ENCODE data around the gene USP49. TPM values are rescaled to one million over a fixed set of nuclear protein-coding genes. Genes with fewer than 3 reads are reported as not detected.
A peak's percentile ranks its signal among the peaks of the same experiment; 100 is the strongest.

The USP49 gene
- total RNA-seq, 2 experiments from 2014 or later: 8.3 to 8.4 TPM

DNA sequence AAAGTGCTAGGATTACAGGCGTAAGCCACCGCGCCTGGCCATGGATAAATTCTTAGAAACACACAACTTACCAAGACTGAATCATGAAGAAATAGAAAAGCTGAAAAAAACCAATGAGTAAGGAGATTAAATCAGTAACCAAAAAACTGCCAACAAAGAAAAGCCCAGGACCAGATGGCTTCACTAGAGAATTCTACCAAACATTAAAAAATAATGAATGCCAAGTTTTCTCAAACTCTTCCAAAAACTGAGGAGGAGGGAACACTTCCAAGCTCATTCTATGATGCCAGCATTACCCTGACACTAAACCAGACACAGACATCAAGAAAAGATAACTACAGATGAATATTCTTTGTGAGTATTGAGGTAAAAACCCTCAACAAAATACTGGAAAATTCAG is 44.3 kb downstream of the USP49 start:
- Mint-ChIP-seq H3K4me3 (no peak overlapping the region), H3K9me3 (no peaks in the 10 kb centered on the region), H3K36me3 (ENCODE audit: low read depth) (peaks cover 4% of the 10 kb centered on the region), H3K27ac (no peak overlapping the region), H3K27me3 (ENCODE audit: low read depth) (no peaks in the 10 kb centered on the region), H3K4me1 (ENCODE audit: low read depth) (peaks cover 5% of the 10 kb centered on the region)
- CTCF ChIA-PET: no interaction called here
- DNase-seq: no peak
- intact Hi-C loops (cut with micrococcal nuclease): no loop called here

DNA sequence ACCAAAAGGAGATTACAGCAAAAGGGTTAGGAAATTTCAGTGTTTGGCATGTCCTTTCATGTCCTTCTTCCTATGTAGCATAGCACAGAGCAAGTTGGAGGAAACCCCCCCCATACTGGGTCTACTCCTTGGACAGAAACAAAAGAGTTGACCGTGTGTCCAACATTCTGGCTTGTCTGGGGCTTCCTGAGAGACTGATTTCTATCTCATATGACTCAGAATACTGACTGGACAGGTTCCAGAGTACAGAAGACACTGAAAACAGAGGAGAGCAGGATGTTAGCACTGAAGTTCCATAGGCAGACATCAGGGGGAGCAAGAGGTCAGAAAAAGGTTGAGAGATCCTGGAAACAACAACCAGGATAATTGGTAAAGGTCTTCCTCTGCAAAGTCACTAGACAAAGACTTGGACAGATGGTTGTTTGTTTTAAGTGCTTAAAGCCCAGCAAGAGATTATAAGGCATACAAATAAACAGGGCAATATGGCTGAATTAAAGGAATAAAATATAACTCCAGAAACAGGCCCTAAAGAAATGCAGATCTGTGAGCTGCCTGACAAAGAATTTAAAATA is 48.4 kb downstream of the USP49 start:
- H3K36me3 Mint-ChIP-seq (ENCODE audit: low read depth): peaks cover 4% of the 10 kb centered on the region
- intact Hi-C loops (cut with micrococcal nuclease): loop anchor here (1.0 to 2.0 kb wide), 7 partner anchors 48 to 320 kb away; partner anchors contain the start of genes BYSL, MED20, PRICKLE4 and USP49

DNA sequence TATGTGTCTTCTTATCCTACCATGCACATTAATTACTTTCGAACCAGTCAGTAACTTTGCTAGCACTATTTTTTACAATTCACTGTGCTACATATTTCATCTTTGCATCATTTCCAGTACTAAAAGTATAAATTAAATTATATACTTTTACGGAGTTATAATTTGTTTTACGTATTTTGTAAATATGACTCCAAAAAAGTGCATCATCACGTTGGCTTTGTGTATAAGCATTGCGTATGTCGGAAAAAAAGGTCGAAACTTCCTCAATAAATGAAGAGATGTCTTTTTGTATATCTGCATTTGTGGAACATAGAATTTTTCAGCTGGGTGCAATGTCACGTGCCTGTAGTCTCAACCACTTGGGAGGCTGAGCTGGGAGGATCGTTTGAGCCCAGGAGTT is 52.0 kb downstream of the USP49 start:
- intact Hi-C loops (cut with micrococcal nuclease): no loop called here
- H3K27ac Mint-ChIP-seq: no peak overlapping the region
- DNase-seq: no peak
- no peaks in the 10 kb centered on the region for H3K9me3 Mint-ChIP-seq
- CTCF ChIA-PET: no interaction called here
- H3K4me1 Mint-ChIP-seq (ENCODE audit: low read depth): peaks cover 5% of the 10 kb centered on the region
- H3K27me3 Mint-ChIP-seq (ENCODE audit: low read depth): no peaks in the 10 kb centered on the region
- H3K4me3 Mint-ChIP-seq: no peak overlapping the region
- H3K36me3 Mint-ChIP-seq (ENCODE audit: low read depth): peaks cover 2% of the 10 kb centered on the region

More for the DNA sequence above, 48.4 kb downstream of the USP49 start:
- CTCF ChIA-PET: interaction anchor here (0.6 to 5.6 kb wide), 22 partner anchors 10 to 320 kb away, joined by 3 to 75 read pairs (median 4); partner anchors contain the start of genes BYSL, MED20 and TOMM6
- Mint-ChIP-seq H3K27me3 (ENCODE audit: low read depth) (no peaks in the 10 kb centered on the region), H3K4me1 (ENCODE audit: low read depth) (peaks cover 5% of the 10 kb centered on the region), H3K9me3 (no peaks in the 10 kb centered on the region), H3K4me3 (no peak overlapping the region), H3K27ac (no peak overlapping the region)
- DNase-seq: peak; percentile 81

DNA sequence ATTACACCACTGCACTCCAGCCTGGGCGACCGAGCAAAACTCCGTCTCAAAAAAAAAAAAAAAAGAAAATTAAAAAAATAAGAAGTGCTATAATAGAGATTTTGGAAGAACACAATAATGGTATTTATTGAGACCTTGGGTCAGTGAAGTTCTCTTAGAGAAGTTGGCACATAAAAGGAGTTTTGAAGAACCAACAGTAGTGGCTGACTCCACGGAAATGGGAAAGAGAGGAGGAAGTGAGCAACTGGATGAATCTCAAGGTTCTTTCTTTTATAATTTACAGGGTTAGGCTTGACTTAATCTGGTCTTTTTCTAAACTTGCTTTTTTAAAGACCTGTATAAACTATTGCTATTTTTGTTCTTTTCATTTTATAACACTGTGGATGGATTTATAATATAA is 54.8 kb downstream of the USP49 start:
- H3K4me3 Mint-ChIP-seq: no peak overlapping the region
- CTCF ChIA-PET: interaction anchor here (1.0 kb wide), 1 partner anchor 8 kb away, joined by 3 read pairs; no protein-coding TSS in a partner anchor
- intact Hi-C loops (cut with micrococcal nuclease): no loop called here
- peaks cover 3% of the 10 kb centered on the region for H3K4me1 Mint-ChIP-seq (ENCODE audit: low read depth)
- H3K27me3 Mint-ChIP-seq (ENCODE audit: low read depth): no peaks in the 10 kb centered on the region
- no peak overlapping the region for H3K27ac Mint-ChIP-seq
- no peak for DNase-seq
- H3K36me3 Mint-ChIP-seq (ENCODE audit: low read depth): no peaks in the 10 kb centered on the region
- H3K9me3 Mint-ChIP-seq: no peaks in the 10 kb centered on the region

DNA sequence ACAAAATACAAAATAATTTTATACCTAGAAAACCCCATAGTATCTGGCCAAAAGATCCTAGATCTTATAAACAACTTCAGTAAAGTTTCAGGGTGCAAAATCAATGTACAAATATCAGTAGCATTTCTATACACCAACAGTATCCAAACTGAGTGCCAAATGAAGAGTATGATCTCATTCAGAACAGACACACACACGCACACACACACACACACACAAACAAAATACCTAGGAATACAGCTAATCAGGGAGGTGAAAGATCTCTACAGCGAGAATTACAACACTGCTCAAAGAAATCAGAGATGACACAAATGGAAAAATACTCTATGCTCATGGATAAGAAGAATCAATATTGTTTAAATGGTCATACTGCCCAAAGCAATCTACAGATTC is 58.5 kb downstream of the USP49 start:
- no peaks in the 10 kb centered on the region for H3K36me3 Mint-ChIP-seq (ENCODE audit: low read depth)
- CTCF ChIA-PET: no interaction called here

DNA sequence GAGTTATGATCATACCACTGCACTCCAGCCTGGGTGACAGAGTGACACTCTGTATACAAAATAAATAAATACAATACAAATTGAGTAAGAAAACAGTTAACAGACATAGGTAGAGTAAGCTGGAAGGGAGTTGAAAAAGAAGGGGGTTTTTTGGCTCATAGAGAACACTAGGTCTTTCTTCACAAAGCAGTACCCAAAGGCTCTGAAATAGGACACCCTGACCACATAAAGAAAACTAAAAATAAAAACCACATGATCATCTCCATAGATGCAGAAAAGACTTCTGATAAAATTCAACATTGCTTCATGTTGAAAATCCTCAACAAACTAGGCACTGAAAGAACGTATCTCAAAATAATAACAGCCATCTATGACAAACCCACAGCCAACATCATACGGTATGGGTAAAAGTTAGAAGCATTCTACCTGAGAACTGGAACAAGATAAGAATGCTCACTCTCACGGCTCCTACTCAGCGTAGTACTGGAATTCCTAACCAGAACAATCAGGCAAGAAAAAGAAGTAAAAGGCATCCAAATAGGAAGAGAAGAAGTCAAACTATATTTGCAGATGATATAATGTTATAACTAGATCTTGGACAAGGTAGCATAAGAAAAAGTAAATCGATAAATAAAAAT is 59.0 kb downstream of the USP49 start:
- H3K9me3 Mint-ChIP-seq: no peaks in the 10 kb centered on the region
- DNase-seq: no peak
- peaks cover 3% of the 10 kb centered on the region for H3K4me1 Mint-ChIP-seq (ENCODE audit: low read depth)
- H3K27me3 Mint-ChIP-seq (ENCODE audit: low read depth): no peaks in the 10 kb centered on the region
- intact Hi-C loops (cut with micrococcal nuclease): no loop called here
- CTCF ChIA-PET: interaction anchor here (0.6 kb wide), 3 partner anchors 36 to 194 kb away, joined by 3 to 4 read pairs (median 3); no protein-coding TSS in a partner anchor
- no peak overlapping the region for H3K27ac Mint-ChIP-seq
- H3K4me3 Mint-ChIP-seq: no peak overlapping the region
- no peaks in the 10 kb centered on the region for H3K36me3 Mint-ChIP-seq (ENCODE audit: low read depth)

More for the DNA sequence above, 58.5 kb downstream of the USP49 start:
- Mint-ChIP-seq H3K27me3 (ENCODE audit: low read depth) (no peaks in the 10 kb centered on the region), H3K27ac (no peak overlapping the region), H3K9me3 (no peaks in the 10 kb centered on the region), H3K4me3 (no peak overlapping the region), H3K4me1 (ENCODE audit: low read depth) (peaks cover 3% of the 10 kb centered on the region)
- intact Hi-C loops (cut with micrococcal nuclease): no loop called here
- no peak for DNase-seq

DNA sequence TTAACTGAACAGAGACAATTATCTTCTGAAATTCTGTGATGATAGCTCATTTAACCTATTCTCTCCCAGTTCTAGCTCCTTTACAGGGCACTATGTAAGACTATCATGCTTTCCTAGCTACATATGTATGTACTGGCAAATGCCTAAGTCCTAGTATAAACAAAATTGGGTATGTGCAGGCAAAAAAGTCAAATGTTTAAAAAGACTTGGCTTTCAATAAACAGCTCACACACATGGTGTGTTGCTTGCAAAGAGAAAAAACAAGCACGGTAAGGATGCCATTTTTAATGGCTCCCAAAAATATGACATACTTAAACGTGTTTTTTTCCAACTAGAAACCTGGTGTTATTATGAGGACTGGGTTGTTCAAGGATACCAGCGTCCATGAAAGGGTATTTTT is 62.9 kb downstream of the USP49 start:
- no peak for DNase-seq
- CTCF ChIA-PET: interaction anchor here (0.9 kb wide), 1 partner anchor 9 kb away, joined by 3 read pairs; no protein-coding TSS in a partner anchor
- H3K27me3 Mint-ChIP-seq (ENCODE audit: low read depth): no peaks in the 10 kb centered on the region
- H3K4me1 Mint-ChIP-seq (ENCODE audit: low read depth): peaks cover 3% of the 10 kb centered on the region
- H3K27ac Mint-ChIP-seq: no peak overlapping the region
- H3K9me3 Mint-ChIP-seq: no peaks in the 10 kb centered on the region
- no peaks in the 10 kb centered on the region for H3K36me3 Mint-ChIP-seq (ENCODE audit: low read depth)
- H3K4me3 Mint-ChIP-seq: no peak overlapping the region
- intact Hi-C loops (cut with micrococcal nuclease): no loop called here

DNA sequence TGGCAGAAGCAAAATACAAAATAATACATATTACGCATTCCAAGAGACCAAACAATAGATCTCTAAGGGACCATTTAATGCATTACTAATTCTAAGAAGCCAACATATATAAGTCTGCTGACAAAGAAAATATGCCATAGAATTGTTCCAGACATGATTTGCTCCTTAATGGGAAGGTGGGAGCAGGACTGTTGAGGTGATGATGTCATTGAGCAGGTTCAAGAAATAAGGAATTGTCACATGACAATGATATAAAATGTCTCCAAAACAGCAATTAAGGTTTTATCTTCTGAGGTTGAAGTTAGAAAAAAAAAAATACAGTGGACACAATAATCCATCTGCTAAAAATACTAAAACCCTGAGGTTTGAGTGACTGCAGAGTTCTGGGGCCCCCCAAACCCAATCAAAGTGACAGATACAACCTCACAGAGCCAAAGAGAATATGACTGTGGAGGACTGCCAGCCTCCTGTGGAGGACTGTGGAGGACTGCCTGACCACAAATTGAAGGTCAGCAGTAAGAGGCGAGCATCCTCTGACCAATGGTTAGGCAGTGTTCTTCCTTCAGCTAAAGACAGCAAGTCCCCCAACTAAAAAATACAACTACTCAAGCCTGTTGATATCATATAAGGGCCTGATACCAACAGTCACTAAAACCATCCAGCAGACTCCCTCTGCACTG is 68.7 kb downstream of the USP49 start:
- Mint-ChIP-seq H3K9me3 (no peaks in the 10 kb centered on the region), H3K4me3 (no peak overlapping the region), H3K27ac (no peak overlapping the region), H3K4me1 (ENCODE audit: low read depth) (no peaks in the 10 kb centered on the region), H3K36me3 (ENCODE audit: low read depth) (no peaks in the 10 kb centered on the region), H3K27me3 (ENCODE audit: low read depth) (no peaks in the 10 kb centered on the region)
- CTCF ChIA-PET: no interaction called here
- intact Hi-C loops (cut with micrococcal nuclease): no loop called here
- no peak for DNase-seq

DNA sequence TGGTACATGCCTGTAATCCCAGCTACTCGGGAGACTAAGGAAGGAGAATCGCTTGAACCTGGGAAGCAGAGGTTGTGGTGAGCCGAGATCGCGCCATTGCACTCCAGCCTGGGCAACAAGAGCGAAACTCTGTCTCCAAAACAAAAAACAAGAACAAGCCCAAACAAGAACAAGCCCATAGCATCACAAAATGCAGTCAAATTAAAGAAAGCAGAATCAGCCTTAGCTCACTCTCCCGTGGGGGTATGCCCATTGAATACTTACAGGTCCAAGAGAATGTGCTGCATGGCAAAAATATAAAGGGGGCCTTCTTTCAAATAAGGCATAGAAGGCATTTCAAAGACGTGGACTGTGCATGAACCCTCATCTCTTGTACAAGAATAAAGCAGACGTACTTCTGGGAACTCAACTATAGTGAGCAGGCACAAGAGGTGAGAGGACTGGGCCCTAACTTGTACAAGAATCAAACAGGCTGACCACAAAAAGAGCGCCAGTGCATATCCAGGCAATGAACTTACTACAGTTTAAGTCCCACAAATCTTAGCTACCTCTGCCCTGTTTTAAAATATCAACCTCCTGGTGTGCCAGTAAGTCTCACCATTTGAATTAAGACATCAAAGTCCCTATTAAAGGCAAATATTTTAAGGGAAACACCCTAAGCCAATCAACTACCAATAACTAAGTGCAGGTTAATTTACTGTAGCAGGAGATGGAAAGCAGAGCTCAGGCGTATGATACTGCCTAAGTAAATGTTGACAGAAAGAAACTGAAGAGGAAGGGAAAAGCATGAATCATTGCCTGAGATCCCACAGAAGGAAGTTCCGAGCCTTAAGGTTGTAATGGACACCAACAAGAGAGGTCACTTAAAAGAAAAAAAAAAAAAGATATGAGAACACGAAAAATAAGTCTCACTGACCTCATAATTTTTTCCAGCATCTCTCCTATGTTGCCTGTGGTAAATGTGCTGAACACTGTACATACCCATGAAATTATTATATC is 70.3 kb downstream of the USP49 start:
- H3K9me3 Mint-ChIP-seq: no peaks in the 10 kb centered on the region
- no peaks in the 10 kb centered on the region for H3K36me3 Mint-ChIP-seq (ENCODE audit: low read depth)
- intact Hi-C loops (cut with micrococcal nuclease): no loop called here
- no peak overlapping the region for H3K27ac Mint-ChIP-seq
- H3K27me3 Mint-ChIP-seq (ENCODE audit: low read depth): no peaks in the 10 kb centered on the region
- CTCF ChIA-PET: no interaction called here
- no peaks in the 10 kb centered on the region for H3K4me1 Mint-ChIP-seq (ENCODE audit: low read depth)
- no peak overlapping the region for H3K4me3 Mint-ChIP-seq
- no peak for DNase-seq

DNA sequence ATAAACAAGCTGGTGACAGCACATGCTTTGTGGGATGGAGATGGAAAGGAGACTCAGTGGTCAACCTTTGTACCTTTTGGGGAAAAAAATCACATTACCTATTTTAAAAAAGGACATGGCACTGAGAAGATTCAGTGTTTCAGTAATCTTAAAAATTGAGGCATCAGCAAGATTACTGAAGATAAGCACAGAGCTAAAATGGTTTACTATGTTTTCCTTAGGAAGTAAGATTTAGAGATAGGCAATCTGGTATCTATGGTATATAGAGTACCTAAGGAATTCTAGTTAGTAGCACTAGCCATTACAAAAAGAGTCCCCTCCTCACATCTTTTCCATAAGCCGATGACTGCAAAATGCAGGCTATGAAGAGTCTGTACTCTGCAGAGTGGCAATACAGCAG is 72.0 kb downstream of the USP49 start:
- no peaks in the 10 kb centered on the region for H3K4me1 Mint-ChIP-seq (ENCODE audit: low read depth)
- no peak overlapping the region for H3K27ac Mint-ChIP-seq

DNA sequence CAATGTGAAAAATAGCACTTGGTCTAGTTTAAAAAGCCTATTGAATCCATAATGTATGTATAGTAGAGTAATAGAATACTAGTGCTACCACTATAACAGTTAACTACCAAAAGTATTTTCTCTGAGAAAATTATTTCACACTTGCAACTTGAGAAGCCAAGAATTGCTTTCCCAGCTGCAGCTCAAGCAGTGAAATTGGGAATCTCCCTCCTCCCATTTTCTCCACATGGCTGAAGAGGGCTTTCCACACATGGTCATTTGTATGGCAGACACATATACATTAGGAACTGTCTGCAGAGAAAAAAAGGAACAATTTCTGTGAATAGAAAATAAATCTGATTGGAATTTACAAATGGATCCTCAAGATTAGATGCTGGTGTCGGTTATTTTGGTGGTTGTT is 73.2 kb downstream of the USP49 start:
- intact Hi-C loops (cut with micrococcal nuclease): no loop called here
- H3K27me3 Mint-ChIP-seq (ENCODE audit: low read depth): no peaks in the 10 kb centered on the region
- H3K27ac Mint-ChIP-seq: no peak overlapping the region
- no peaks in the 10 kb centered on the region for H3K4me1 Mint-ChIP-seq (ENCODE audit: low read depth)
- no peak overlapping the region for H3K4me3 Mint-ChIP-seq
- H3K36me3 Mint-ChIP-seq (ENCODE audit: low read depth): no peaks in the 10 kb centered on the region
- H3K9me3 Mint-ChIP-seq: no peaks in the 10 kb centered on the region
- DNase-seq: no peak
- CTCF ChIA-PET: no interaction called here

More for the DNA sequence above, 72.0 kb downstream of the USP49 start:
- no peaks in the 10 kb centered on the region for H3K27me3 Mint-ChIP-seq (ENCODE audit: low read depth)
- no peaks in the 10 kb centered on the region for H3K36me3 Mint-ChIP-seq (ENCODE audit: low read depth)
- no peak for DNase-seq
- CTCF ChIA-PET: interaction anchor here (0.6 to 0.7 kb wide), 2 partner anchors 59 to 300 kb away, joined by 4 to 8 read pairs; no protein-coding TSS in a partner anchor
- no peaks in the 10 kb centered on the region for H3K9me3 Mint-ChIP-seq
- intact Hi-C loops (cut with micrococcal nuclease): no loop called here
- no peak overlapping the region for H3K4me3 Mint-ChIP-seq

DNA sequence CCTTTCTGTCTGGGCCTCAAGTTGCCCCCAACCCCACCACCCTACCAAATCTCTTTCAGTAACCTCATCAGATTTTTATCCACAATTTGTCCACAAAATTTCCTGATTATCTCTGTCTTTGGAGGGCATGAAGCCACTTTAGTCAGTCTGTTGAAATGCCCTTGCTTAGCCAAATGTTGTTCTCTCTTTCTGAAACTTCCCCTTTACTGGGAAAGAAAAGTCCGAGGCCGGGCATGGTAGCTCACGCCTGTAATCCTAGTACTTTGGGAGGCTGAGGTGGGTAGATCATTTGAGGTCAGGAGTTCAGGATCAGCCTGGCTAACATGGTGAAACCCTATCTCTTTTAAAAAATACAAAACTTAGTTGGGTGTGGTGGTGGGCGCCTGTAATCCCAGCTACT is 73.9 kb downstream of the USP49 start:
- no peaks in the 10 kb centered on the region for H3K27me3 Mint-ChIP-seq (ENCODE audit: low read depth)
- H3K4me3 Mint-ChIP-seq: no peak overlapping the region
- no peak for DNase-seq
- no peaks in the 10 kb centered on the region for H3K36me3 Mint-ChIP-seq (ENCODE audit: low read depth)
- intact Hi-C loops (cut with micrococcal nuclease): no loop called here
- H3K27ac Mint-ChIP-seq: no peak overlapping the region
- CTCF ChIA-PET: no interaction called here
- H3K9me3 Mint-ChIP-seq: no peaks in the 10 kb centered on the region
- no peaks in the 10 kb centered on the region for H3K4me1 Mint-ChIP-seq (ENCODE audit: low read depth)

Measured in activated naive CD4-positive, alpha-beta T cell treated with anti-CD3 and anti-CD28 coated beads for 36 hours (primary cell).